Nephron progenitor cell (in vitro differentiated cells): ENCODE results near the gene BPIFB6.

Experiments used
- DNase-seq: peaks from one replicate; pipeline ENCODE4 v3.0.0; 2021
- H3K27ac Mint-ChIP-seq: 2 replicates; pipeline ENCODE4 v1.8.0; 2021; ENCODE audit warnings: mild to moderate bottlenecking, moderate library complexity, mixed read lengths
- H3K27me3 Mint-ChIP-seq: 2 replicates; pipeline ENCODE4 v1.8.0; 2021; ENCODE audit warnings: mild to moderate bottlenecking, low read depth, mixed read lengths; ENCODE audit not compliant: poor library complexity
- H3K36me3 Mint-ChIP-seq: 2 replicates; pipeline ENCODE4 v1.8.0; 2021; ENCODE audit warnings: low read depth, mixed read lengths
- H3K4me1 Mint-ChIP-seq: 2 replicates; pipeline ENCODE4 v1.8.0; 2021; ENCODE audit warnings: mixed read lengths
- H3K4me3 Mint-ChIP-seq: 2 replicates; pipeline ENCODE4 v1.8.0; 2021; ENCODE audit warnings: mild to moderate bottlenecking, moderate library complexity, mixed read lengths
- H3K9me3 Mint-ChIP-seq: 2 replicates; pipeline ENCODE4 v1.8.0; 2021; ENCODE audit warnings: mild to moderate bottlenecking, moderate library complexity, mixed read lengths
- TF ChIP-seq, protein P1 (sequence below): fragments of 200-600 bp; sonication (generic); IDR thresholded peaks from 2 replicates; pipeline ENCODE4 v1.5.0; 2021; ENCODE audit warnings: antibody characterized with exemption

The BPIFB6 gene

DNA sequence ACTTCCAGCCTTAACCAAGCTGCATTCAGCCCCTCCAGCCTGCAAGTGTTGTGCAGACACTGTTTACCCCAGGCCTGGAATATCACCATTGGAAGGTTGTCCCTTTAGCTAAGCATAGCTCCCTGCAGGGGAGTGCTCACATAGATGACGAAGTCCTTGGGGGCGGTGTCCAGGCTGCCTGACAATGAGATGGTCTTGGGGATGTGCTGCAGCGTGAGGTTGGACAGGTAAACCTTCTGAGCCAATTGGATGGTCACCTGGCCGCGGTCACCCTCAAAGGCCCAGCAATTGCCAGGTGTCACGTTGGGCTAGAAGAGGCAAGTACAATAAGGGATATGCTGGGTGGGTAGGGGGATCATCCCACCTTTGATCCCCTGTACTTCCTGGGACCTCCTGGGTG lies 45.9 kb upstream of the BPIFB6 start:
- DNase-seq: no peak
- Mint-ChIP-seq H3K4me3 (no peak overlapping the region), H3K27ac (no peak overlapping the region), H3K27me3 (peaks cover 3% of the 10 kb centered on the region), H3K4me1 (peaks cover 14% of the 10 kb centered on the region), H3K9me3 (no peaks in the 10 kb centered on the region), H3K36me3 (no peaks in the 10 kb centered on the region)
- TF ChIP-seq, protein P1, sequence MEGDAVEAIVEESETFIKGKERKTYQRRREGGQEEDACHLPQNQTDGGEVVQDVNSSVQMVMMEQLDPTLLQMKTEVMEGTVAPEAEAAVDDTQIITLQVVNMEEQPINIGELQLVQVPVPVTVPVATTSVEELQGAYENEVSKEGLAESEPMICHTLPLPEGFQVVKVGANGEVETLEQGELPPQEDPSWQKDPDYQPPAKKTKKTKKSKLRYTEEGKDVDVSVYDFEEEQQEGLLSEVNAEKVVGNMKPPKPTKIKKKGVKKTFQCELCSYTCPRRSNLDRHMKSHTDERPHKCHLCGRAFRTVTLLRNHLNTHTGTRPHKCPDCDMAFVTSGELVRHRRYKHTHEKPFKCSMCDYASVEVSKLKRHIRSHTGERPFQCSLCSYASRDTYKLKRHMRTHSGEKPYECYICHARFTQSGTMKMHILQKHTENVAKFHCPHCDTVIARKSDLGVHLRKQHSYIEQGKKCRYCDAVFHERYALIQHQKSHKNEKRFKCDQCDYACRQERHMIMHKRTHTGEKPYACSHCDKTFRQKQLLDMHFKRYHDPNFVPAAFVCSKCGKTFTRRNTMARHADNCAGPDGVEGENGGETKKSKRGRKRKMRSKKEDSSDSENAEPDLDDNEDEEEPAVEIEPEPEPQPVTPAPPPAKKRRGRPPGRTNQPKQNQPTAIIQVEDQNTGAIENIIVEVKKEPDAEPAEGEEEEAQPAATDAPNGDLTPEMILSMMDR: no peak

GRCh38 chr20:32986331-32986966 lies 45.0 kb upstream of the BPIFB6 start:
- no peak overlapping the region for H3K27ac Mint-ChIP-seq
- no peaks in the 10 kb centered on the region for H3K9me3 Mint-ChIP-seq
- DNase-seq: no peak
- H3K27me3 Mint-ChIP-seq: peaks cover 3% of the 10 kb centered on the region
- no peaks in the 10 kb centered on the region for H3K36me3 Mint-ChIP-seq
- no peak overlapping the region for H3K4me3 Mint-ChIP-seq
- TF ChIP-seq, protein P1: no peak
- H3K4me1 Mint-ChIP-seq: peaks cover 14% of the 10 kb centered on the region

- Mint-ChIP-seq H3K4me1 (peaks cover 11% of the 10 kb centered on the region), H3K27ac (no peak overlapping the region), H3K4me3 (no peak overlapping the region), H3K27me3 (peaks cover 3% of the 10 kb centered on the region), H3K9me3 (no peaks in the 10 kb centered on the region), H3K36me3 (no peaks in the 10 kb centered on the region)
- no peak for DNase-seq
- TF ChIP-seq, protein P1: no peak
These were observed 44.2 kb upstream of the BPIFB6 start for GRCh38 chr20:32987044-32987825.

DNA sequence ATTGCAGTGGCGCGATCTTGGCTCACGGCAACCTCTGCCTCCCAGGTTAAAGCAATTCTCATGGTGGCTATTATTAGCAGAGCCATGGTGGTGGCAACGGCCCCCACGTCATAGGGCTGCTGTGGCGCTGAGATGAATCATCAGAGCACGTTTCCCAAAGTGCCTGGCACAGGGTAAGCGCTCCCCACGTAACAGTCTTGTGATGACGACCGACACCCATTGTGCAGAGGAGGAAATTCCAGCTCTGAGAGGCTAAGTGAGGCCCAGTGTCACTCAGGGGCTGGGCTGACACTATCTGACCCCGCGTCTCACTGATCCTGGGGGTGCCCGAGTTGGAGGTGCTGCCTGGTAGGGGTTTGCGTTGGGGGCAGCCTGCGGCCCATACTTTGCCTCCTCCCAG lies 43.4 kb upstream of the BPIFB6 start:
- no peaks in the 10 kb centered on the region for H3K36me3 Mint-ChIP-seq
- H3K4me3 Mint-ChIP-seq: no peak overlapping the region
- H3K27ac Mint-ChIP-seq: no peak overlapping the region
- peaks cover 3% of the 10 kb centered on the region for H3K27me3 Mint-ChIP-seq
- DNase-seq: no peak
- TF ChIP-seq, protein P1: no peak
- no peaks in the 10 kb centered on the region for H3K9me3 Mint-ChIP-seq
- peaks cover 5% of the 10 kb centered on the region for H3K4me1 Mint-ChIP-seq

GRCh38 chr20:32989507-32990283 lies 41.8 kb upstream of the BPIFB6 start:
- Mint-ChIP-seq H3K4me3 (no peak overlapping the region), H3K36me3 (no peaks in the 10 kb centered on the region), H3K27ac (no peak overlapping the region), H3K4me1 (no peaks in the 10 kb centered on the region), H3K27me3 (peaks cover 7% of the 10 kb centered on the region), H3K9me3 (peaks cover 7% of the 10 kb centered on the region)
- DNase-seq: no peak
- TF ChIP-seq, protein P1: no peak
